ENCODE data around the gene BCAS1.
"Not testable (repeated sequence)": the region's sequence is repeated elsewhere in the genome, so short reads cannot be mapped to it uniquely, and the experiment has no call there.

The BCAS1 gene

GRCh38 chr20:53981752-53982437 lies 88.5 kb downstream of the BCAS1 start:
- FAIRE-seq: no peak

GRCh38 chr20:53981130-53981529 lies 89.3 kb downstream of the BCAS1 start:
- DNase-seq (ENCODE audit: insufficient read length, low spot score): no peak
- FAIRE-seq: no peak
- no peak for TF ChIP-seq CTCF (IDR thresholded peaks at IDR 0.05; ENCODE audit: insufficient read depth, missing control alignments)

More at GRCh38 chr20:53981752-53982437, 88.5 kb downstream of the BCAS1 start:
- DNase-seq (ENCODE audit: insufficient read length, low spot score): no peak
- TF ChIP-seq CTCF (IDR thresholded peaks at IDR 0.05; ENCODE audit: insufficient read depth, missing control alignments): no peak

- DNase-seq (ENCODE audit: insufficient read length, low spot score) (no peak), FAIRE-seq (no peak)
- no peak for TF ChIP-seq CTCF (IDR thresholded peaks at IDR 0.05; ENCODE audit: insufficient read depth, missing control alignments)
Measured at GRCh38 chr20:53980031-53980465, 90.3 kb downstream of the BCAS1 start.

GRCh38 chr20:53978497-53978896 lies 91.9 kb downstream of the BCAS1 start:
- no peak for FAIRE-seq
- DNase-seq (ENCODE audit: insufficient read length, low spot score): no peak
- no peak for TF ChIP-seq CTCF (IDR thresholded peaks at IDR 0.05; ENCODE audit: insufficient read depth, missing control alignments)

GRCh38 chr20:53977391-53977790 lies 93.0 kb downstream of the BCAS1 start:
- DNase-seq (ENCODE audit: insufficient read length, low spot score): no peak
- FAIRE-seq: no peak
- no peak for TF ChIP-seq CTCF (IDR thresholded peaks at IDR 0.05; ENCODE audit: insufficient read depth, missing control alignments)

GRCh38 chr20:53975761-53976160 lies 94.6 kb downstream of the BCAS1 start:
- TF ChIP-seq CTCF (IDR thresholded peaks at IDR 0.05; ENCODE audit: insufficient read depth, missing control alignments): no peak
- DNase-seq (ENCODE audit: insufficient read length, low spot score) (no peak), FAIRE-seq (no peak)

- TF ChIP-seq CTCF (IDR thresholded peaks at IDR 0.05; ENCODE audit: insufficient read depth, missing control alignments): no peak
- DNase-seq (ENCODE audit: insufficient read length, low spot score): no peak
- no peak for FAIRE-seq
Measured at GRCh38 chr20:53974785-53975555, 95.4 kb downstream of the BCAS1 start.

- not testable (repeated sequence) for FAIRE-seq; DNase-seq (ENCODE audit: insufficient read length, low spot score)
Measured at GRCh38 chr20:53973882-53974281, 96.5 kb downstream of the BCAS1 start.
